Pancreas (tissue), 10 donors: ENCODE results near the gene STRIP1. TPM values are rescaled to one million over a fixed set of nuclear protein-coding genes. Genes with fewer than 3 reads are reported as not detected.

Experiments used
- ATAC-seq, 4 donors: fragments of 200-7000 bp; cut with Tn5 transposase; one replicate each; pipeline versions ENCODE4 v1.8.0 to v1.9.1; 2020; ENCODE audit warnings: mild to moderate bottlenecking in 4 of 4, moderate library complexity in 4 of 4
- DNase-seq, 6 donors: peaks; one replicate each; pipeline ENCODE4 v3.0.0-alpha.2; 2020
- FAIRE-seq: peaks from 2 replicates; lab custom pipeline; 2012; peaks lifted over from hg19 to GRCh38; lab: Jason Lieb, UNC
- H3K27ac ChIP-seq, 4 donors: fragments of 200-600 bp; sonication (generic); 1 replicate in 3 of 4; 2 replicates in 1 of 4; pipeline versions ENCODE4 v1.5.0 to v1.8.0; 2020
- H3K27me3 ChIP-seq, 4 donors: fragments of 200-600 bp; one replicate each; pipeline ENCODE4 v1.8.0; 2021
- H3K36me3 ChIP-seq, 3 donors: fragments of 200-600 bp; sonication (generic) in 1 of 3; one replicate each; pipeline versions ENCODE4 v1.5.0 to v1.8.0; 2020 to 2021
- H3K4me1 ChIP-seq, 3 donors: fragments of 200-600 bp; one replicate each; pipeline ENCODE4 v1.8.0; 2021
- H3K4me3 ChIP-seq, 4 donors: fragments of 200-600 bp; sonication (generic) in 2 of 4; one replicate each; pipeline versions ENCODE4 v1.5.0 to v1.8.0; 2020 to 2021
- H3K9me3 ChIP-seq, 4 donors: fragments of 200-600 bp; one replicate each; pipeline ENCODE4 v1.8.0; 2021
- WGBS, 2 donors: extraction: QIAGEN DNeasy Blood & Tissue Kit; methylation state at CpG; one replicate each; pipeline ENCODE4 v1.1.7; 2013; 5-methylcytosine and 5-hydroxymethylcytosine counted together
- intact Hi-C, 3 donors: fragments of 100-400 bp; cut with DNase I; formaldehyde crosslinking; loops; one replicate each; pipeline versions ENCODE4 v1.11.1 to v1.14.2; 2022
- polyA plus RNA-seq, 2 donors: library from polyadenylated mRNA; stranded (reverse); fragments of 200-250 nt; gene quantifications; one replicate each; pipeline ENCODE4 v1.2.3, GENCODE V29; 2013
- total RNA-seq, 6 donors: library from RNA; stranded (reverse); fragmentation: NEBNext Ultra II Directional in 4 of 6; extraction: Animal tissue kit (Norgen Biotek cat#: 25700) in 4 of 6; gene quantifications; one replicate each; pipeline versions ENCODE4 v1.2.1 to v1.2.4, GENCODE V29; 2021 to 2023
- TF ChIP-seq, protein P1 (sequence below), 4 donors: fragments of 200-600 bp; sonication (generic) in 3 of 4; IDR thresholded peaks; one replicate each; pipeline versions ENCODE4 v1.5.0 to v1.8.0; 2021; ENCODE audit warnings: antibody characterized with exemption in 4 of 4
- donor health status: healthy with polysubstance abuse.
- donor health status: DM: no; HTN: no; CAD: no; lungs with moderate emphysema.
- donor health status: DM: no; HTN: no; CAD: no.
- donor health status: control.
- donor health status: control.
- donor health status: Bipolar disorder and iron deficiency.
- donor health status: DM: yes; HTN: yes; CAD: no.
- donor health status: DM: no; HTN: no; CAD: no.
- donor health status: DM: no; HTN: no; CAD: no.
- donor health status: DM: yes; HTN: yes; CAD: no.

Gene STRIP1
- total and polyA plus RNA-seq, 8 donors, result 10.7 to 24.9 (median 14.5) TPM

DNA sequence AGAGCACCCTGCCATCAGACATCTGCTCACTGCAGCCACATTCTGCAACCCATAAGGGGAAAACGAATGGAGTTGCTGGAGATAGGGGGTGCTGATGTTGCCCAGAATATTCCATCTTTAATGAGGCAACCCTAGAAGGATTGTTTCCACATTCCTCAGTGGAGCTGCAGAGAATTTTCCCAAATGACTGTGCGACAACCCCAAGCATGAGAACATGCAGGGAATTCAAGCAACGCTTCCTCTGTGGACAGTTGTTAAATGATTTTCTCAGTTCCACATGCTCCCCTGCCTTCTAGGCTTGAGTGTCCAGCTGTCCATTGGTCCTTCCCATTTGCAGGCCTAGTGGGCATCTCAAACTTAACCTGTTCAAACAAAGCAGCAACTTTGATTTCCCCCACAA, 57.4 kb downstream of the STRIP1 start:
- Histone ChIP-seq H3K4me3 (no peak overlapping the region), H3K36me3 (no peaks in the 10 kb centered on the region), H3K27me3 (no peaks in the 10 kb centered on the region), H3K4me1 (no peaks in the 10 kb centered on the region), H3K27ac (no peak overlapping the region), H3K9me3 (no peaks in the 10 kb centered on the region)
- ATAC-seq (no peak), DNase-seq (no peak), FAIRE-seq (no peak)
- TF ChIP-seq, protein P1, sequence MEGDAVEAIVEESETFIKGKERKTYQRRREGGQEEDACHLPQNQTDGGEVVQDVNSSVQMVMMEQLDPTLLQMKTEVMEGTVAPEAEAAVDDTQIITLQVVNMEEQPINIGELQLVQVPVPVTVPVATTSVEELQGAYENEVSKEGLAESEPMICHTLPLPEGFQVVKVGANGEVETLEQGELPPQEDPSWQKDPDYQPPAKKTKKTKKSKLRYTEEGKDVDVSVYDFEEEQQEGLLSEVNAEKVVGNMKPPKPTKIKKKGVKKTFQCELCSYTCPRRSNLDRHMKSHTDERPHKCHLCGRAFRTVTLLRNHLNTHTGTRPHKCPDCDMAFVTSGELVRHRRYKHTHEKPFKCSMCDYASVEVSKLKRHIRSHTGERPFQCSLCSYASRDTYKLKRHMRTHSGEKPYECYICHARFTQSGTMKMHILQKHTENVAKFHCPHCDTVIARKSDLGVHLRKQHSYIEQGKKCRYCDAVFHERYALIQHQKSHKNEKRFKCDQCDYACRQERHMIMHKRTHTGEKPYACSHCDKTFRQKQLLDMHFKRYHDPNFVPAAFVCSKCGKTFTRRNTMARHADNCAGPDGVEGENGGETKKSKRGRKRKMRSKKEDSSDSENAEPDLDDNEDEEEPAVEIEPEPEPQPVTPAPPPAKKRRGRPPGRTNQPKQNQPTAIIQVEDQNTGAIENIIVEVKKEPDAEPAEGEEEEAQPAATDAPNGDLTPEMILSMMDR (IDR thresholded peaks at IDR 0.05), result no peak
- 68 to 76% methylated on average over 3 of the region's 3 CpGs for WGBS, 2 donors
- intact Hi-C loops, result no loop called here

DNA sequence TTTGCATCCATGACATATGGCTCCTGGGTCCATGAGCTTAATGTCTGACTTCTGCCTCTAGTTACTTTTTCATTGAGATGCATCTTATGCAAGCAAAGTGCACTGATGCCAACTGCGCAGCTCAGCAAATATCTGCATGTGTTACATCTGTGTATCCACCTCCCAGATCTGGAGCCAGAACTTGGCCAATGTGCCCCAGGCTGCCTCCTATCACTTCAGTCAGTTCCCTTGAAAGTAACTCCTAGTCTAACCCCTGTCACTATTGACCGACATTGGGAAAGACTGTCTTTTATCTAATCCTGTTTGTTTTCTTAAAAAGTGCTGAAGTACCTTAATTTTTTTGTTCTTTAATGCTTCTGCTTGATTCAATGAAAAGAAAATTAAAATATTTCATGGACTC, 58.6 kb downstream of the STRIP1 start:
- Histone ChIP-seq H3K27ac (no peak overlapping the region), H3K4me3 (no peak overlapping the region), H3K27me3 (no peaks in the 10 kb centered on the region), H3K4me1 (no peaks in the 10 kb centered on the region), H3K36me3 (no peaks in the 10 kb centered on the region), H3K9me3 (no peaks in the 10 kb centered on the region)
- intact Hi-C loops, result no loop called here
- TF ChIP-seq, protein P1 (IDR thresholded peaks at IDR 0.05), result no peak
- no peak for ATAC-seq
- no peak for FAIRE-seq
- WGBS, 2 donors, result 72 to 76% methylated on average over 2 of the region's 2 CpGs
- no peak for DNase-seq

DNA sequence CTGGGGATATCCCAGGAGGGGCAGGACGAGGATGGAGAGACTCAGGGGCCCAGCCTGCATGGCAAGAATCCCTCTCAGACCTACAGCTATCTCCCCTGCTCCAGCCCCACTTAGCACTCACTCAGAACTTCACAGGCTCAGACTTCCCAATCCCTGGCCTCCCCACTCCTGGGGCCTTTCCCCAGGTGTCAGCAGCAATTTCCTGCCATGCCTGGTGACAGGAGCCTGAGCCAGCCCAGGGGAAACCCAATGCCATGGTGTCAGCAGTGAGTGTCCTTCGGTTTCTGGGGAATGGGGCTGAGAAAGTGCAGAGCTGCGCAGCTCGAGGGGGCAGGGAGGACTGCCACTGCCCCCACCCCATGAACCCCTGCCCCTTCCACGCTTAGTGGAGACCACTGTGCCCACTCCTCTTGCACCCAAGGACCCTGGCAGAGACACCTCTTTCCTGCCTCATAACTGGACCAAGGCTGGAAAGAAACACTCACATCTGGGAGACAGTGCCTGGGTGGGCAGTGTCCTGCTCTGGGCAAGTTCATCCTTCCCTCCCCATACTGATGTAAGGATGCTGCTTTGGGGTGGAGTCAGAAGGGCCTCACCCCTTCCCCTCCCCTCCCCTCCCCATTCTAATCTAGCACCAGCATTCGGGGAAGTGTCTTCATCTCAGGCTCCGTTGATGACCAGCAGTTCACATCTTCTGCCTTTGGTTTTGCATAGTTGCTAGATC, 60.7 kb downstream of the STRIP1 start:
- WGBS, 2 donors, result 53 to 63% methylated on average over 7 of the region's 7 CpGs
- Histone ChIP-seq H3K36me3 (no peaks in the 10 kb centered on the region), H3K27ac (no peak overlapping the region), H3K9me3 (no peaks in the 10 kb centered on the region), H3K4me1 (no peaks in the 10 kb centered on the region), H3K4me3 (no peak overlapping the region), H3K27me3 (no peaks in the 10 kb centered on the region)
- FAIRE-seq (no peak), DNase-seq (peak in 1 of 6 donors; percentile 17), ATAC-seq (no peak)
- intact Hi-C loops, result no loop called here
- TF ChIP-seq, protein P1 (IDR thresholded peaks at IDR 0.05), result no peak

DNA sequence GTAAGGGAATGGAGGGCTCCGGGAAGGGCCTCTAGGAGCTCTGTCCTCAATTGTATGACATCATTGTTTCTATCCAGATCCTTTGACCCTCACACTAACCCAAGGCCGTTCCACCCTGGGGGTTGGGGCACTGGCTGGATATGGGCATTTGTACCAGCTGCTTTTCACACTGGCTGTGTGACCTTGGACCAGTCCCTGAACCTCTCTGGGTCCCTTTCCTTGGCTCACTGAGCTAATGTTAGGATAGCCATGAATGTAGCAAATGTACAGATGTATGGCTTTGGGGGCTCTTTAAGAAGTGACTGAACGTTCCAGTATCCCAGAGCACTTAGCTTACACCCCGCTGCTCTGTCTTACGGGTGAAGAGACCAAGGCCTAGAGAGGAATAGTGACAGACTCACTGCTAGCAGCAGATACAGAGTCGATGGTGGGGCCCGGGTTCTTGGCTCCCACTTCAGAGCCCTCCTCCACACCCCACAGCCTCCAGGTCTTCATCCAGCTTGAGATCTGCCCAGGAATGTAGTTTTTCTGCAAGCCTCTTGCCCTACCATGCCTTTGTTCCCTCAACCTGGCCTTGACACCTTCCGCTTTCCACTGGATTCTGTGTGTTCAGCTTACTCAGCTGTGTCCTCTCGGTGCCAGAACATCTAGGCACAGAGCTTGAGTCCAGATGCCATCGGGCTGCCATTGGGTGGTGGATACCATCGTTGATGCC, 63.2 kb downstream of the STRIP1 start:
- H3K9me3 ChIP-seq, result no peaks in the 10 kb centered on the region
- no peaks in the 10 kb centered on the region for H3K36me3 ChIP-seq
- TF ChIP-seq, protein P1 (IDR thresholded peaks at IDR 0.05), result no peak
- FAIRE-seq (no peak), ATAC-seq (no peak), DNase-seq (no peak)
- no peaks in the 10 kb centered on the region for H3K27me3 ChIP-seq
- no peak overlapping the region for H3K27ac ChIP-seq
- H3K4me3 ChIP-seq, result no peak overlapping the region
- H3K4me1 ChIP-seq, result no peaks in the 10 kb centered on the region
- 67 to 70% methylated on average over 11 of the region's 11 CpGs for WGBS, 2 donors
- intact Hi-C loops, result no loop called here
